Inflammatory macrophage (primary cell): ENCODE results near the gene MPZL1.

Experiments
- DNase-seq, 2 donors: peaks; one replicate each; pipeline ENCODE4 v3.0.0-alpha.2; 2020 to 2022
- total RNA-seq, 18 experiments: gene quantifications; one replicate each; lab custom pipeline; 2026; ENCODE audit warnings: mixed read lengths in 6 of 18, inconsistent platforms in 2 of 18; lab: John Stamatoyannopoulos, UW

The MPZL1 gene
- total RNA-seq: 58.4 to 123 (median 96.6) reads per million in 18 experiments

DNA sequence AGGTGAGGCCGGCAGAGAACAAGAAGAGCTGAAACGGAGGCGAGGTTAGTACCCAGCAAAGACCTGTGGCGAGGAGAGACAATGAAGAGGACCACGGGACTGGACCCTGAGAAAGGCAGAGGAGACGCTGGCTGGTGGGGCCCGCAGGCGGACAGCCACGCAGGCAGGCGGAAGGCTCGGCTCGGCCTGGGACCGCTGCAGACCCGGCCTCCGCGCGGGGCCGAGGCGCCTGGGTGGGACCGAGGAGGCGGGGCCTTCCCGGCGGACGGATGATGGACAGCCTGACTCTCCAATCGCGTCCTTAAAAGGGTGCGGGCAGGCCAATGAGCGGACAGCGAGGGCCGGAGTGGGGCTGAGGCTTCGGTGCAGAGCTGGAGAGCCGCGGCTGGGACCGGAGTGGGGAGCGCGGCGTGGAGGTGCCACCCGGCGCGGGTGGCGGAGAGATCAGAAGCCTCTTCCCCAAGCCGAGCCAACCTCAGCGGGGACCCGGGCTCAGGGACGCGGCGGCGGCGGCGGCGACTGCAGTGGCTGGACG lies at the start of gene MPZL1:
MPZL1 (plus strand) TSS at position 366 of the 535 bp plus-strand sequence. CDS start 170 bp downstream, outside the sequence.
- peak; percentile 95 for DNase-seq

- no peak for DNase-seq
These were observed 49.0 kb upstream of the MPZL1 start for GRCh38 chr1:167672831-167673230.

DNA sequence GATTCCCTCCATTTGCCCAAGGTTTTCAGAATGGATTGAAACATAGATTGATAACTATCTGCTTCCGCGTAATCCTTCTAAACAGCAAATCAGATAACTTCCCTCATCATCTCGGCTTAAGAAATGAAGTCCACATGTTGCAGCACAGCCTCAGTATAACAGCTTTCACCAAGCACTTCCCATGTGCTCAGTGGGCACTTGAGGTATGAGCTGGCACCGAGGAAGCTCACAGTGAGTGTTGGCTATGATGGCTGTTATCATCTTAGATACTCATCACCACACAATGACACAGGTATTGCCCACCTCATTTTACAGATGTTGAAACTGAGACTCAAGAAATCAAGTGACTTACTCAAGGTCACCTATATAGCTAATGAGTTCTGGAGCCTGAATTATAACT lies 48.5 kb upstream of the MPZL1 start:
- peak; percentile 76 to 81 for DNase-seq

- DNase-seq: peak; percentile 22 to 75
These were observed 47.6 kb upstream of the MPZL1 start for GRCh38 chr1:167674156-167674555.

DNA sequence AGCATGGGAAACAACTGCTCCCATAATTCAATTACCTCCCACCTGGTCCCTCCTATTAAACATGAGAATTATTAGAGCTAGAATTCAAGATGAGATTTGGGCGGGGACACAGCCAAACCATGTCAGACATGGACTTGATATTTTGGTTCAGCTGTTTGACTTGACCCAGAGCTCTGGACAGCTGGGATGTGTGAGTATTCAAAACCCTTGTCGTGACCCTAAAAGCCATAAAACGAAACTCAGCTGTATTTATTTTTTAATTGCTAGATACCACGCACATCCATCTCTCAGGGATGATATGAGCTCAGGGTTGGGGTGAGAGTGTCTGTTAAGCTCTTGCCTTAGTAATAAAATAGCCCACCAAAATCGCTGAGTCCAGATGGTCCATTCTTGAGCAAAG lies 46.3 kb upstream of the MPZL1 start:
- no peak for DNase-seq

DNA sequence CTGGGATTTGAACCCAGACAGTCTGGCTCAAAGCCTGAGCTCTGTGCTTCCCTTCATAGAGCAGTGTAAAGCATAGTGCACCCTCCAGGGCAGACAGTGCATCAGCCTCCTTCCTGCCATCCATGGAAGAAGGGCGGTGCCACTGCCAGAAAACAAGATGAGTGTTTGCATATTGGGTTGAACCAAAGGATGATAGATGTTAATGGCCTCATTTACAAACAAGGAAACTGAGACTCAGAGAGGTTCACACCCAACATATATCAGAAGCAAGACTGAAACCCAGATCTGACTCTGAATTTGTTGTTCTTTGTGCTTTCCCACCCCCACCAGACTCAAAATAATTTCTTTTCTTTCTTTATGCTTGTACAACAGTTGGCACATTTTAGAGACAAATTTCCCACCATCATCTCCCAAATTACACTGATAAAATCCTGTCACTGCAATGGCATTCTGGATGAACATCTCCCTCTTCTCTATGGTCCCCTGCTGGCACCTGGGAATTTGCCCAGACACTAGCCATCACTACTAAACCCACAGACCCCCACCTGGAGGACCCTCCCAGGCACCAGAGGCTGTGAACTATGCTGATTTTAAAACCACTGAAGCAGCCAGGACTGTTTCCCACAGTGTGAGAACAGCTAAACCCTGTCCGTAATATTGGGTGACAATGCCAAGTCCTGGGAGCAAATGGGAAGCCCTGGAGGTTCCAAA lies 45.4 kb upstream of the MPZL1 start:
- no peak for DNase-seq

GRCh38 chr1:167676916-167677848 lies 44.6 kb upstream of the MPZL1 start:
- no peak for DNase-seq

DNA sequence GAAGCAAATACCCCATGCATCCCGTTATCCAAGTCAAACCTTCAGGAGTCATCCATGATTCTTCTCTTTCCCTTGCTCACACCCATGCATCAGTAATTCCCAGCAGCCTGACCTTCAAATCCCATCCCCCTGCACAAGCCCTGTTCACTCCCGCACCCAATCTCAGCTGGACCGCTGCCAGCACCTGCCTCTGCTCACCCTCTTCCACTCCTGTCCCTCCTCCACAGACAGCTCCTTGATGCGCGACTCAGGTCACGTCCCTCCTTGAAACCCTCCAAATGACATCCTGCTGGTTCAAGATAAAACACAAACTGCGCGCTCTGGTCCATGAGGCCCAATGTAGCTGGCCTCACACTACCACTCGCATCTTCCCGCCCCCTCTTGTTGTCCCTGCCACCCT lies 43.4 kb upstream of the MPZL1 start:
- DNase-seq: no peak

- DNase-seq: no peak
These were observed 42.9 kb upstream of the MPZL1 start for GRCh38 chr1:167678838-167679237.

- DNase-seq: peak; percentile 25 to 34
These were observed 42.1 kb upstream of the MPZL1 start for GRCh38 chr1:167679714-167680113.

DNA sequence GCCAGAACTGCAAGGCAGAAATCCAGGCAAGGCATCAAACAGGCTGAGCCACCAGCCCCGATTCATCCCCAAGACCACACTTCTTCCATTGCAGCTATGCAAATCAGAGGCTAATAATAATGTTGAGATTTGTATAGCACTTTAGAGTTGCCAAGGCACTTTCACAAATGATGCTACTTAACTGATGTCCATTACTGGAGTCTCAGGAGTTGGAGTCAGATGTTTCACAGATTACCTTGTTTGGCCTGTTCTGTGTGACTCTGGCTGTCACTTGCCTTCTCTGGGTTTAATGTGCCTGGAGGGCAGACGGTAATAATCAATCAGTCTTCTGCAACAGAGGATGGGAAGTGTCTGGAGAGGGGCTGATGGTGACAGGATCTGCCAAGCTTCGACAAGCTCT lies 40.8 kb upstream of the MPZL1 start:
- no peak for DNase-seq

DNA sequence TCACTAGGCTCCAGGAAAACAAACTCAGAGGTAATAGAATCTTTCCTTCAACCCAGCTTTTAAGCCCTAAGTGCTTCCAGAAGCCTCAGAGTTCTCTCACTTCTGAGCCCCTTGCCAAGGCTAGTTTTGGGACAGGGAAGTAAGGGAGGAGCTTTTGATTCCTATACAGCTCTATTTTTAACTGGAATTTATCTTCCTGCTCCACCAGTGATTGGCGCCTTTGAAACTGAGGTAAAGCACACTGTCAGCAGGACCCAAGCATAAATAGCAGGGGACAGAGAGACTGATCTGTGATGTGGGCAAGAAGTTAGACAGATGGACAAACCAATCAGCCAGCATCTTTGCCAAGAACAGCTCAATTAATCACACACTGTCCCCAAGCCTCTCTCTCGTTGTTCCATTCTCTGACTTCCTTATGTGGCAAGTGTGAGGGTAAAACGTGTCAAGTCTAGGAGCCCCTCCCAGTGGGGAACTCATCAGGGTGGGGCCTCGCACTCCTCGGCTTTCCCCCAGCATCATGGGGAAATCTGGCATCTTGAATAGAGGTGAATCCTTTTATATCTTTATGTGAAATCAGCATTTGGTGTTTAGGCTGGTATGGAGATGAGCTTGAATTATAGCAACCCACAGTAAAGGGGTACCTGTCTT lies 40.2 kb upstream of the MPZL1 start:
- no peak for DNase-seq

DNA sequence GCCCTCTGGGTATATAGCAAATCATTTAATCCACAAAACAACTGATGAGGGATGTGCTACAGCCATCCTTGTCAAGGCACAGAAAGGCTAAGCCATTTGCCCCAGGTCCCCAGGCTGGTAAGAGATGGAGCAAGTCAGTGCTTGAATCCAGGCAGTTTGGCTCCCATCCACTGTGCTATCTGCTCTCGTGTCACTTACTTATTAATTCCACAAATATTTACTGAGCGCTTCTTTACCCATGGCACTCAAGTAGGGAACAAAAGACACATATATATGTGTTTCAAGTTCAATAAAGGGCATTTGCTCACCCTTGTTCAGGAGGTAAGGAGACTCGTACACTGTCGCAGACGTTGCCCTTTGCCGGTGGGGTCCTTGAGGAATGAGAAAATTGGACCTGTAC lies 38.6 kb upstream of the MPZL1 start:
- no peak for DNase-seq

- no peak for DNase-seq
These were observed 37.9 kb upstream of the MPZL1 start for GRCh38 chr1:167683641-167684502.

DNA sequence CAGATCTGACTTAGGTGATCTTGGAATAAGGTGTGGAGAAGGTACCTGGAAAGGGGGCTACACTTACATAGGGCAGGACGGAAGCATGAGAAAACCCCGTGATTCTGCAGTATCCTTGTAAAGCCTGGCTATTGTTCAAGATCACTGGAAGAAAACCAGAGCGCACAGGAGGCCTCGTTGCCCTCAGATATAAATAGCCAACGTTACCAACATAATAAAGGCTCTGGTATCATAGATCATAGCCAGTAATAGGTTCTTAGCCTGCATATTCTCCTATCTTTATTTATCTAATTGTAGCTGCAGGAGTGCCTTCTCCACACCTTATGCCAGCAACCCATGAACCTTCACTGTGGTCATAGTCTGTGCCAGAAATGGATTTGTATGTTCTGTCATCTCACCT lies 35.9 kb upstream of the MPZL1 start:
- no peak for DNase-seq

DNA sequence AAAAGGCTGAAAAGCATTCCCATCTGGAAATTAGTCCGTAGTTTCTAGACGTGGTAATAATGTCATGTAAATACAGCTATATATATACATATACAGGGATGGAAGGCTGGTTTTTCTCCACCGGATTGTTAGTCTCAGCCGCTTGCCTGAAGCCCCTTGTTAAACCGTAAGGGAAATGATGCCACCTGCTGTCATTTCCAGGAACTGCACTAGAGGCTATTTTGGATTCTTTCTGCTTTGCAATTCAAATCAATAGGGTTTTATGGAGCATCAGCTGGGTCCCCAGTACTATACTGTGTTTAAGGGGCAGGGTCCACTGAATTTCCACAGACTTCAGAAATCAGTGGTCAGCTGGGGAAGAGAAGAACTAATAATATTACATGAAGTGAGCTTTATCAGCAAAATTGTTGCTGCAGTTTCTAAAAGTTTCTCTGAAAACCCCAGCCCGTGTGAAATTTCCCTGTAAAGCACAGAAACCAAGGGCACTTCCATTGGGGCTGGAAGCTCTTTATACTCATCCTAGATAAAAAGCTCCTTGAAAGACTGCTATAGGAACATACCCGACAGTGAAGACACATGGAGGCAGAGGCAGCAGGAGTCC lies 33.8 kb upstream of the MPZL1 start:
- peak; percentile 81 to 85 for DNase-seq

GRCh38 chr1:167689567-167689920 lies 32.2 kb upstream of the MPZL1 start:
- DNase-seq: peak; percentile 58 to 63

DNA sequence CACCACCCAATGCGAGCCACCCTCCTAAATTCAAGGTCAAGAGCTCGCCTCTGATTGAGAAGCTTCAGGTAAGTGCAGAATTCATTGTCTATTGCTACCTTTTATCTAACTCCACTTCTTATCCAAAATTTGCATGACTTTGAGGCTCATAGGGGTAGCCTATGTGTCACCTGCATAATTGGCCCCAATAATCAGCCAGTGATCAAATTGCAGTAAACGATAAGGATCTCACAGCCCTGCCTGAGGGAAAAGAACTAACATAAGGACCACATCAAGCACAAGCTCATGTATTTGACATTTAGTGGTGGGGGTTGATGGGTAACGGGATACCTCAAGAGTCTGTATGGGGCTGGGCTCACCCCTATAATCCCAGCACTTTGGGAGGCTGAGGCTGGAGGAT lies 31.7 kb upstream of the MPZL1 start:
- no peak for DNase-seq

DNA sequence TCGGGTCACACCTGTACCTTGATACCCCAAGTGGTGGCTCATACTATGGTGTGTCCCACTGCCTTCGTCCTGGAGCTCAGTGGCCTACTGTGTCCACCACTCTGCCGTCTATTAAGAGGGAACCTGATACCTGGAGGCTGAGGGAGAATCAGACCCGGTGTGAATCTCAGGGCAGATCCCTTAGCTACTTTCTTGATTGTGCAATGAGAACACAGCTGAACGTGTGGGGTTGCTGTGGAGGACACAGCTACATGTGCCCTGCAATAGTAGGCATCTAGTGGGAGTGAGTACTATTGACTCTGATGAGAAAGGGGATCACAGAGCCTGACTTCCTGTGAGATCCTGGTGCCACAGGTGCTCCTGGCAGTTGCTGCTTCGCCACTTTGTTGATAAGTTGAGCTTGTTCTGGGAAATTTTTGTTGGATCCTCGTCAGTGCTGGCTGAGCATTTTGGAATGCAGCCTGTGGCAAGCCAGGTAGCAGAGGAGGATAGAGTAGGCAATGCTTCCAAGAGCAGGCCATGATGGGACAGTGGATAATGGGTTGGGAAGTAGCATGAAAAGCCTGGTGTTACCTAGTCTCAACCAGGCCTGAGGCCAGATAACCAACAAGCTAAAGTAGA lies 28.2 kb upstream of the MPZL1 start:
- no peak for DNase-seq

DNA sequence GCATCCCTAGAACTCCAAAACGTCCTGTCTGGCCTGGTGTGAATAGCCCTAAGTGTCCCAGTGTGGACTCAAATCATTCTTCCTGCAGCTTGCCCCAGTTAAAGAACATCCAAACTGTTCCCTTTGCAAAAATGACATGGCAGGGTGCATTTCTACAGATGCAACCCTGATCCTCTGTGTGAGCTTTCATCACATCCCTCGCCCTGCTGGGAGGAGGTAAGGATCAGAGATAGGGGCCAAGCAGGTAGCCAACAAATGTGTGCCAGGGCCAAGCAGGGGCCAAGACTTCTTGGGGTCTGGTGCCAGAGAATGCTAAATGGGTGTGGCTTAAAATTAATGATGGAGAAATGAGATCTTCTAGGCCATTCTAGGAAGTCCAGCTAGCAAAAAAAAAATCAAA lies 27.1 kb upstream of the MPZL1 start:
- no peak for DNase-seq

DNA sequence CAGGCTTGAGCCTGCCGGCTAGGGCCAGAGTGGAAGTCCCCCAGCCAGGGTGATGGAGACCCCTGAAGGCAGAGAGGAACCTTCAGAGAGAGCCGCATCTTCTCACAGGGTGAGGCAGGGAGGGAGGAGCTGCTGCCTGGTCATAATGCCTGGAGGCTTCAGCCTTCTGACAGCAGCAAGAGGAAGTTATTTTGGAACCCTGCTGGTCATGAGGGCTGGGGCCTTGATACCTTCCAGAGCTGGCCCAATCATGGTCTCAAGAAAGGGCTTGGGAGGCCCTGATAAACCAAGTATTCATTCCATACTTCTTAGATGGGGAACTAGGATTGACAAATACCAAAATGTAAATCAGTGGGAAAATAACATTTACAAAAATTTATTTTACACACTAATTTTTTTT lies 26.6 kb upstream of the MPZL1 start:
- peak in 1 of 2 donors; percentile 46 for DNase-seq
